Measurements from ENCODE around the gene MSLN.

- TF ChIP-seq RCOR1 (IDR thresholded peaks at IDR 0.05; ENCODE audit: low read depth, low read length), result no peak
- TF ChIP-seq ZFP36 (IDR thresholded peaks at IDR 0.05; ENCODE audit: borderline replicate concordance, partially characterized antibody), result no peak
- no peak for TF ChIP-seq HMGXB4 (CRISPR knock-in tag; IDR thresholded peaks at IDR 0.05; ENCODE audit: borderline replicate concordance)
- no peak for TF ChIP-seq ELK1 (IDR thresholded peaks at IDR 0.05; ENCODE audit: low read depth, low read length)
- no peak for TF ChIP-seq POLR2A (IDR thresholded peaks at IDR 0.05; ENCODE audit: low read length)
- TF ChIP-seq CTCF (IDR thresholded peaks at IDR 0.05), result no peak
- no peak for TF ChIP-seq JUNB (IDR thresholded peaks at IDR 0.05)
- TF ChIP-seq BHLHE40 (IDR thresholded peaks at IDR 0.05; ENCODE audit: low read depth, low read length), result no peak
- TF ChIP-seq RAD21 (conservative IDR thresholded peaks at IDR 0.05 in 1 of 2, IDR thresholded peaks at IDR 0.05 in 1 of 2), result no peak
- TF ChIP-seq CHD2 (IDR thresholded peaks at IDR 0.05; ENCODE audit: low read length, partially characterized antibody), result no peak
- TF ChIP-seq MAFK (IDR thresholded peaks at IDR 0.05; ENCODE audit: partially characterized antibody), result no peak
Measured at GRCh38 chr16:730666-731509, 29.6 kb upstream of the MSLN start.
